ENCODE data around the gene CCSER1. TPM values are rescaled to one million over a fixed set of nuclear protein-coding genes. Genes with fewer than 3 reads are reported as not detected.
"Not testable (repeated sequence)": the region's sequence is repeated elsewhere in the genome, so short reads cannot be mapped to it uniquely, and the experiment has no call there.

The CCSER1 gene
- polyA plus RNA-seq, 3 donors: 0.09 to 0.75 (median 0.13) TPM

DNA sequence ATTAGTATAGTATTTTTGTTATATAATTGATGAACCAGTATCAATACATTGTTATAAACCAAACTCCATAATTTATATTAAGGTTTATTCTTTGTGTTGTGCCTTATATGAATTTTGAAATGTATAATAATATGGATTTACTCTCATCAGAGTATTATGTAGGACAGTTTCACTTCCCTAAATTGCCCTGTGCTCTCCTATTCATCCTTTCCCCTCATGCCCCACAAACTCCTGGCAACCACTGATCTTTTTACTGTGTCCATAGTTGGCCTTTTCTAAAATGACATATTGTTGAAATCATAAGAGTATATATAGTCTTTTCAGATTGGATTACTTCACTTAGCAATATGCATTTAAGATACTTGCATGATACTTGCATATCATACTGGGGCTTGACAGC is 1218.4 kb downstream of the CCSER1 start:
- intact Hi-C loops (cut with micrococcal nuclease): no loop called here
- H3K9me3 Mint-ChIP-seq: peaks cover 0 to 5% (median 1%) of the 10 kb centered on the region in 7 donors
- Histone ChIP-seq H3K9me3 (replicated peaks in 1 of 2; ENCODE audit: control insufficient read depth in 1 of 2, insufficient read depth in 1 of 2, low read length in 2 of 2) (no peaks in the 10 kb centered on the region), H4K20me1 (ENCODE audit: insufficient read depth, low read length) (no peaks in the 10 kb centered on the region), H3K4me3 (replicated peaks in 1 of 3; ENCODE audit: low read depth in 2 of 3, low read length in 3 of 3) (no peak overlapping the region), H3K4me2 (replicated peaks; ENCODE audit: extremely low read depth, low read length, poor library complexity, severe bottlenecking) (no peak overlapping the region), H3K4me1 (ENCODE audit: control insufficient read depth in 1 of 2, insufficient read depth in 2 of 2, low read length in 2 of 2) (no peaks in the 10 kb centered on the region), H3K9ac (ENCODE audit: insufficient read depth, low read length, poor library complexity, severe bottlenecking) (no peak overlapping the region), H2AFZ (ENCODE audit: insufficient read depth, low read depth, low read length, poor library complexity, severe bottlenecking) (no peak overlapping the region), H3K27ac (ENCODE audit: low read depth in 1 of 2, low read length in 2 of 2) (no peak overlapping the region), H3K79me2 (ENCODE audit: insufficient read depth, low read length) (no peaks in the 10 kb centered on the region), H3K27me3 (ENCODE audit: control insufficient read depth in 2 of 2, insufficient read depth in 2 of 2, low read length in 2 of 2) (no peaks in the 10 kb centered on the region), H3K36me3 (replicated peaks in 1 of 2; ENCODE audit: control insufficient read depth in 1 of 2, insufficient read depth in 2 of 2, low read length in 2 of 2) (no peaks in the 10 kb centered on the region)
- H3K27me3 Mint-ChIP-seq (ENCODE audit: low read depth in 3 of 3): peaks cover 0 to 2% (median 2%) of the 10 kb centered on the region in 3 donors
- H3K36me3 Mint-ChIP-seq: no peaks in the 10 kb centered on the region
- H3K4me1 Mint-ChIP-seq: no peaks in the 10 kb centered on the region
- no peak overlapping the region for H3K27ac Mint-ChIP-seq
- TF ChIP-seq CTCF (IDR thresholded peaks at IDR 0.05): no peak
- no peak for DNase-seq
- no peak overlapping the region for H3K4me3 Mint-ChIP-seq

- DNase-seq; H3K36me3 Mint-ChIP-seq; H3K27me3 ChIP-seq (ENCODE audit: control insufficient read depth in 2 of 2, insufficient read depth in 2 of 2, low read length in 2 of 2); H3K79me2 ChIP-seq (ENCODE audit: insufficient read depth, low read length); H4K20me1 ChIP-seq (ENCODE audit: insufficient read depth, low read length); H3K9ac ChIP-seq (ENCODE audit: insufficient read depth, low read length, poor library complexity, severe bottlenecking); H3K36me3 ChIP-seq (replicated peaks in 1 of 2; ENCODE audit: control insufficient read depth in 1 of 2, insufficient read depth in 2 of 2, low read length in 2 of 2); H3K4me2 ChIP-seq (replicated peaks; ENCODE audit: extremely low read depth, low read length, poor library complexity, severe bottlenecking); H3K4me1 Mint-ChIP-seq; H3K27ac Mint-ChIP-seq; H3K4me3 ChIP-seq (replicated peaks in 1 of 3; ENCODE audit: low read depth in 2 of 3, low read length in 3 of 3); H2AFZ ChIP-seq (ENCODE audit: insufficient read depth, low read depth, low read length, poor library complexity, severe bottlenecking); H3K27ac ChIP-seq (ENCODE audit: low read depth in 1 of 2, low read length in 2 of 2); H3K4me3 Mint-ChIP-seq; H3K27me3 Mint-ChIP-seq (ENCODE audit: low read depth in 3 of 3); H3K4me1 ChIP-seq (ENCODE audit: control insufficient read depth in 1 of 2, insufficient read depth in 2 of 2, low read length in 2 of 2); intact Hi-C loops (cut with micrococcal nuclease): not testable (repeated sequence)
- peaks cover 8 to 39% (median 16%) of the 10 kb centered on the region in 7 donors for H3K9me3 Mint-ChIP-seq
- 83% methylated on average over 1 of the region's 4 CpGs for WGBS (ENCODE audit: insufficient coverage)
- H3K9me3 ChIP-seq (replicated peaks in 1 of 2; ENCODE audit: control insufficient read depth in 1 of 2, insufficient read depth in 1 of 2, low read length in 2 of 2): peaks cover 14 to 29% of the 10 kb centered on the region in 2 donors
Measured at GRCh38 chr4:91356496-91356895, 1229.3 kb downstream of the CCSER1 start.

GRCh38 chr4:91358016-91358415 is 1230.8 kb downstream of the CCSER1 start:
- H3K36me3 ChIP-seq (replicated peaks in 1 of 2; ENCODE audit: control insufficient read depth in 1 of 2, insufficient read depth in 2 of 2, low read length in 2 of 2); DNase-seq; H3K27me3 ChIP-seq (ENCODE audit: control insufficient read depth in 2 of 2, insufficient read depth in 2 of 2, low read length in 2 of 2); H3K27ac ChIP-seq (ENCODE audit: low read depth in 1 of 2, low read length in 2 of 2); H3K36me3 Mint-ChIP-seq; H3K9ac ChIP-seq (ENCODE audit: insufficient read depth, low read length, poor library complexity, severe bottlenecking); H3K4me3 ChIP-seq (replicated peaks in 1 of 3; ENCODE audit: low read depth in 2 of 3, low read length in 3 of 3); H3K4me1 ChIP-seq (ENCODE audit: control insufficient read depth in 1 of 2, insufficient read depth in 2 of 2, low read length in 2 of 2); intact Hi-C loops (cut with micrococcal nuclease); H3K4me1 Mint-ChIP-seq; H3K27ac Mint-ChIP-seq; H4K20me1 ChIP-seq (ENCODE audit: insufficient read depth, low read length); H3K4me3 Mint-ChIP-seq; H3K79me2 ChIP-seq (ENCODE audit: insufficient read depth, low read length); H3K27me3 Mint-ChIP-seq (ENCODE audit: low read depth in 3 of 3); H2AFZ ChIP-seq (ENCODE audit: insufficient read depth, low read depth, low read length, poor library complexity, severe bottlenecking); H3K4me2 ChIP-seq (replicated peaks; ENCODE audit: extremely low read depth, low read length, poor library complexity, severe bottlenecking): not testable (repeated sequence)
- peaks cover 6 to 23% of the 10 kb centered on the region in 2 donors for H3K9me3 ChIP-seq (replicated peaks in 1 of 2; ENCODE audit: control insufficient read depth in 1 of 2, insufficient read depth in 1 of 2, low read length in 2 of 2)
- 100% methylated on average over 1 of the region's 3 CpGs for WGBS (ENCODE audit: insufficient coverage)
- peaks cover 8 to 35% (median 12%) of the 10 kb centered on the region in 7 donors for H3K9me3 Mint-ChIP-seq

- DNase-seq; H3K4me2 ChIP-seq (replicated peaks; ENCODE audit: extremely low read depth, low read length, poor library complexity, severe bottlenecking); H3K4me1 ChIP-seq (ENCODE audit: control insufficient read depth in 1 of 2, insufficient read depth in 2 of 2, low read length in 2 of 2); H3K4me3 ChIP-seq (replicated peaks in 1 of 3; ENCODE audit: low read depth in 2 of 3, low read length in 3 of 3); intact Hi-C loops (cut with micrococcal nuclease); H2AFZ ChIP-seq (ENCODE audit: insufficient read depth, low read depth, low read length, poor library complexity, severe bottlenecking); H3K4me3 Mint-ChIP-seq; H3K79me2 ChIP-seq (ENCODE audit: insufficient read depth, low read length); H3K27ac Mint-ChIP-seq; H3K27me3 Mint-ChIP-seq (ENCODE audit: low read depth in 3 of 3); H3K27ac ChIP-seq (ENCODE audit: low read depth in 1 of 2, low read length in 2 of 2); H3K36me3 ChIP-seq (replicated peaks in 1 of 2; ENCODE audit: control insufficient read depth in 1 of 2, insufficient read depth in 2 of 2, low read length in 2 of 2); H3K9ac ChIP-seq (ENCODE audit: insufficient read depth, low read length, poor library complexity, severe bottlenecking); H4K20me1 ChIP-seq (ENCODE audit: insufficient read depth, low read length); H3K27me3 ChIP-seq (ENCODE audit: control insufficient read depth in 2 of 2, insufficient read depth in 2 of 2, low read length in 2 of 2); H3K4me1 Mint-ChIP-seq; H3K36me3 Mint-ChIP-seq: not testable (repeated sequence)
- H3K9me3 ChIP-seq (replicated peaks in 1 of 2; ENCODE audit: control insufficient read depth in 1 of 2, insufficient read depth in 1 of 2, low read length in 2 of 2): peaks cover 6 to 19% of the 10 kb centered on the region in 2 donors
- 91% methylated on average over 9 of the region's 13 CpGs for WGBS (ENCODE audit: insufficient coverage)
- peaks cover 5 to 35% (median 10%) of the 10 kb centered on the region in 7 donors for H3K9me3 Mint-ChIP-seq
Measured at GRCh38 chr4:91358621-91359020, 1231.4 kb downstream of the CCSER1 start.

Measured in CD14-positive monocyte (primary cell).